ENCODE data around the gene STX8. TPM values are rescaled to one million over a fixed set of nuclear protein-coding genes. Genes with fewer than 3 reads are reported as not detected.

Gene STX8
- total RNA-seq, 1 donor from 2014 or later = 52.1 TPM

GRCh38 chr17:9206410-9206703 lies 369.3 kb downstream of the STX8 start:
- no peak for DNase-seq

GRCh38 chr17:9205520-9206409 lies 369.9 kb downstream of the STX8 start:
- no peak for DNase-seq

GRCh38 chr17:9204637-9205329 lies 370.8 kb downstream of the STX8 start:
- no peak for DNase-seq

- no peak for DNase-seq
These were observed 371.7 kb downstream of the STX8 start for GRCh38 chr17:9203771-9204425.

GRCh38 chr17:9202532-9202931 lies 373.1 kb downstream of the STX8 start:
- DNase-seq = no peak

GRCh38 chr17:9200699-9201359 lies 374.8 kb downstream of the STX8 start:
- no peak for DNase-seq

Small RNAs within 50 kb of the gene (small RNA-seq; reads per million reads assigned to genes)
- gene AC005695.3 (ENCODE audit: low replicate concordance) = not detected

Other genes with a start within 250 kb of the STX8 start
- gene CFAP52, start 822 bp upstream of the STX8 start, total RNA-seq = not detected
- 0.99 TPM for gene USP43, start 69.7 kb upstream of the STX8 start, total RNA-seq
- 15.9 TPM for gene DHRS7C, start 215.8 kb upstream of the STX8 start, total RNA-seq
- not detected for gene GSG1L2, start 246.3 kb upstream of the STX8 start, total RNA-seq

Data from skin of body (tissue), 3 donors.